Uterus (tissue), 4 donors: ENCODE measurements around the gene CMTM1. TPM values are rescaled to one million over a fixed set of nuclear protein-coding genes. Genes with fewer than 3 reads are reported as not detected.
"Not testable (repeated sequence)": the region's sequence is repeated elsewhere in the genome, so short reads cannot be mapped to it uniquely, and the experiment has no call there.

Experiments
- DNase-seq, 2 donors: peaks; one replicate each; pipeline ENCODE4 v3.0.0-alpha.2; 2019 to 2020
- H3K27ac ChIP-seq, 2 donors: fragments of 200-600 bp; sonication (generic); 1 replicate in 1 of 2; 2 replicates in 1 of 2; pipeline ENCODE4 v1.5.1; 2016 to 2018
- H3K27me3 ChIP-seq, 2 donors: fragments of 200-600 bp; sonication (generic); one replicate each; pipeline ENCODE4 v1.5.1; 2018 to 2019; ENCODE audit warnings: control low read depth in 1 of 2
- H3K36me3 ChIP-seq, 2 donors: fragments of 200-600 bp; sonication (generic); one replicate each; pipeline ENCODE4 v1.5.1; 2019; ENCODE audit warnings: control low read depth in 1 of 2
- H3K4me1 ChIP-seq, 2 donors: fragments of 200-600 bp; sonication (generic); one replicate each; pipeline ENCODE4 v1.5.1; 2018 to 2019; ENCODE audit warnings: control low read depth in 1 of 2
- H3K4me3 ChIP-seq, 2 donors: fragments of 200-600 bp; sonication (generic); 1 replicate in 1 of 2; 2 replicates in 1 of 2; pipeline ENCODE4 v1.5.1; 2018 to 2019; ENCODE audit warnings: mild to moderate bottlenecking in 1 of 2
- H3K9me3 ChIP-seq, 2 donors: fragments of 200-600 bp; sonication (generic); one replicate each; pipeline ENCODE4 v1.5.1; 2019; ENCODE audit warnings: control low read depth in 1 of 2
- CTCF ChIP-seq, 4 experiments: fragments of 200-600 bp in 2 of 4; fragments of 450-650 bp in 2 of 4; sonication (generic) in 2 of 4; IDR thresholded peaks; one replicate each; pipeline ENCODE4 v1.5.1; 2016 to 2019; ENCODE audit warnings: antibody characterized with exemption in 4 of 4, mild to moderate bottlenecking in 2 of 4, moderate library complexity in 1 of 4
- POLR2A ChIP-seq, 2 donors: fragments of 450-650 bp; IDR thresholded peaks; one replicate each; pipeline ENCODE4 v1.6.1; 2016; ENCODE audit warnings: antibody characterized with exemption in 2 of 2, mild to moderate bottlenecking in 1 of 2, moderate library complexity in 1 of 2
- intact Hi-C: fragments of 100-400 bp; cut with DNase I; formaldehyde crosslinking; loops from one replicate; pipeline ENCODE4 v1.15.1; 2023; ENCODE audit warnings: low total_unique reads
- total RNA-seq, 4 donors: library from RNA; depleted of rRNA in 3 of 4; stranded (reverse); fragments of >200 nt in 3 of 4; gene quantifications; one replicate each; pipeline versions ENCODE4 v1.1.0 to v1.2.4, GENCODE V29; 2014 to 2023
- donor health status: DM: yes; HTN: yes; CAD: no.

CMTM1 gene
- total RNA-seq, 4 donors from 2014 or later, result 5.0 to 5.3 TPM; not detected in 2

- Histone ChIP-seq H3K27ac (peak overlapping the region; percentile 53 to 71), H3K36me3 (no peaks in the 10 kb centered on the region), H3K27me3 (no peaks in the 10 kb centered on the region), H3K4me3 (no peak overlapping the region), H3K9me3 (no peaks in the 10 kb centered on the region), H3K4me1 (no peaks in the 10 kb centered on the region)
- TF ChIP-seq CTCF (IDR thresholded peaks at IDR 0.05) (peak; percentile 82 to 91 (median 84)), POLR2A (IDR thresholded peaks at IDR 0.05) (no peak)
- intact Hi-C loops, result loop anchor here (10.0 kb wide), 1 partner anchor 204 kb away; no protein-coding TSS in a partner anchor
- DNase-seq, result peak; percentile 86 to 87
Measured at GRCh38 chr16:66608241-66609138, 42.3 kb downstream of the CMTM1 start.

GRCh38 chr16:66609139-66609510 is 42.9 kb downstream of the CMTM1 start:
- peak overlapping the region; percentile 53 to 71 for H3K27ac ChIP-seq
- H3K9me3 ChIP-seq, result no peaks in the 10 kb centered on the region
- H3K4me1 ChIP-seq, result no peaks in the 10 kb centered on the region
- H3K4me3 ChIP-seq, result no peak overlapping the region
- TF ChIP-seq POLR2A (IDR thresholded peaks at IDR 0.05) (no peak), CTCF (IDR thresholded peaks at IDR 0.05) (no peak)
- H3K36me3 ChIP-seq, result no peaks in the 10 kb centered on the region
- intact Hi-C loops, result loop anchor here (10.0 kb wide), 1 partner anchor 204 kb away; no protein-coding TSS in a partner anchor
- DNase-seq, result no peak
- no peaks in the 10 kb centered on the region for H3K27me3 ChIP-seq

- Histone ChIP-seq H3K9me3 (no peaks in the 10 kb centered on the region), H3K27ac (no peak overlapping the region), H3K36me3 (no peaks in the 10 kb centered on the region), H3K27me3 (no peaks in the 10 kb centered on the region), H3K4me1 (no peaks in the 10 kb centered on the region), H3K4me3 (no peak overlapping the region)
- TF ChIP-seq CTCF (IDR thresholded peaks at IDR 0.05) (no peak), POLR2A (IDR thresholded peaks at IDR 0.05) (no peak)
- intact Hi-C loops, result no loop called here
- DNase-seq, result no peak
Measured at GRCh38 chr16:66610111-66610820, 44.0 kb downstream of the CMTM1 start.

- H3K4me3 ChIP-seq, intact Hi-C loops, H3K36me3 ChIP-seq, H3K9me3 ChIP-seq, H3K4me1 ChIP-seq, H3K27ac ChIP-seq, DNase-seq, H3K27me3 ChIP-seq: not testable (repeated sequence)
Measured at GRCh38 chr16:66611911-66612310, 45.7 kb downstream of the CMTM1 start.

- no peak overlapping the region for H3K4me3 ChIP-seq
- no peak overlapping the region for H3K27ac ChIP-seq
- intact Hi-C loops, result no loop called here
- H3K9me3 ChIP-seq, result no peaks in the 10 kb centered on the region
- no peaks in the 10 kb centered on the region for H3K36me3 ChIP-seq
- H3K27me3 ChIP-seq, result no peaks in the 10 kb centered on the region
- no peaks in the 10 kb centered on the region for H3K4me1 ChIP-seq
- TF ChIP-seq POLR2A (IDR thresholded peaks at IDR 0.05), result no peak
- TF ChIP-seq CTCF (IDR thresholded peaks at IDR 0.05), result no peak
- no peak for DNase-seq
Measured at GRCh38 chr16:66612422-66612821, 46.2 kb downstream of the CMTM1 start.
